ENCODE data around the gene ZNF544.
"Not testable (repeated sequence)": the region's sequence is repeated elsewhere in the genome, so short reads cannot be mapped to it uniquely, and the experiment has no call there.

GRCh38 chr19:58310685-58311084 lies 82.0 kb downstream of the ZNF544 start:
- TF ChIP-seq POLR2A (IDR thresholded peaks at IDR 0.05; ENCODE audit: control extremely low read depth in 1 of 2, low read depth in 2 of 2, low read length in 2 of 2); JUND (IDR thresholded peaks at IDR 0.05; ENCODE audit: low read length): not testable (repeated sequence)

All from H1 (cell line).